Kidney epithelial cell (primary cell): ENCODE results near the gene RD3L. TPM values are rescaled to one million over a fixed set of nuclear protein-coding genes. Genes with fewer than 3 reads are reported as not detected.

Experiments
- DNase-seq: peaks from one replicate; pipeline ENCODE4 v3.0.0-alpha.2; 2010; ENCODE audit warnings: low read depth
- H3K27me3 ChIP-seq: 2 replicates; pipeline ENCODE4 v1.6.0; 2011; ENCODE audit warnings: low read length; ENCODE audit not compliant: control insufficient read depth, insufficient read depth
- H3K36me3 ChIP-seq: 2 replicates; pipeline ENCODE4 v1.5.1; 2011; ENCODE audit warnings: low read length; ENCODE audit not compliant: control insufficient read depth, insufficient read depth
- H3K4me3 ChIP-seq: 2 replicates; pipeline ENCODE4 v1.5.1; 2011; ENCODE audit warnings: low read depth, mild to moderate bottlenecking, control low read depth, low read length
- CTCF ChIP-seq: IDR thresholded peaks from 2 replicates; pipeline ENCODE4 v1.5.1; 2011; ENCODE audit warnings: mild to moderate bottlenecking, moderate library complexity, low read length, control low read depth, inconsistent platforms; ENCODE audit not compliant: insufficient read depth, poor library complexity, severe bottlenecking
- total RNA-seq: library from RNA; depleted of rRNA; stranded (reverse); fragments of >200 nt; gene quantifications from 2 replicates; pipeline ENCODE4 v1.2.3, GENCODE V29; 2015

Gene RD3L
- total RNA-seq, 1 donor from 2014 or later, result not detected

GRCh38 chr14:103932791-103933490 lies 9.4 kb downstream of the RD3L start:
- no peak for DNase-seq
- TF ChIP-seq CTCF, result no peak
- H3K36me3 ChIP-seq, result no peaks in the 10 kb centered on the region
- no peaks in the 10 kb centered on the region for H3K27me3 ChIP-seq
- H3K4me3 ChIP-seq, result no peak overlapping the region

GRCh38 chr14:103931422-103931821 lies 10.9 kb downstream of the RD3L start:
- Histone ChIP-seq H3K27me3 (no peaks in the 10 kb centered on the region), H3K4me3 (no peak overlapping the region), H3K36me3 (no peaks in the 10 kb centered on the region)
- no peak for DNase-seq
- no peak for TF ChIP-seq CTCF

- no peak for DNase-seq
- H3K27me3 ChIP-seq, result no peaks in the 10 kb centered on the region
- no peak for TF ChIP-seq CTCF
- no peak overlapping the region for H3K4me3 ChIP-seq
- H3K36me3 ChIP-seq, result no peaks in the 10 kb centered on the region
Observed at GRCh38 chr14:103930051-103930604, 12.2 kb downstream of the RD3L start.

DNA sequence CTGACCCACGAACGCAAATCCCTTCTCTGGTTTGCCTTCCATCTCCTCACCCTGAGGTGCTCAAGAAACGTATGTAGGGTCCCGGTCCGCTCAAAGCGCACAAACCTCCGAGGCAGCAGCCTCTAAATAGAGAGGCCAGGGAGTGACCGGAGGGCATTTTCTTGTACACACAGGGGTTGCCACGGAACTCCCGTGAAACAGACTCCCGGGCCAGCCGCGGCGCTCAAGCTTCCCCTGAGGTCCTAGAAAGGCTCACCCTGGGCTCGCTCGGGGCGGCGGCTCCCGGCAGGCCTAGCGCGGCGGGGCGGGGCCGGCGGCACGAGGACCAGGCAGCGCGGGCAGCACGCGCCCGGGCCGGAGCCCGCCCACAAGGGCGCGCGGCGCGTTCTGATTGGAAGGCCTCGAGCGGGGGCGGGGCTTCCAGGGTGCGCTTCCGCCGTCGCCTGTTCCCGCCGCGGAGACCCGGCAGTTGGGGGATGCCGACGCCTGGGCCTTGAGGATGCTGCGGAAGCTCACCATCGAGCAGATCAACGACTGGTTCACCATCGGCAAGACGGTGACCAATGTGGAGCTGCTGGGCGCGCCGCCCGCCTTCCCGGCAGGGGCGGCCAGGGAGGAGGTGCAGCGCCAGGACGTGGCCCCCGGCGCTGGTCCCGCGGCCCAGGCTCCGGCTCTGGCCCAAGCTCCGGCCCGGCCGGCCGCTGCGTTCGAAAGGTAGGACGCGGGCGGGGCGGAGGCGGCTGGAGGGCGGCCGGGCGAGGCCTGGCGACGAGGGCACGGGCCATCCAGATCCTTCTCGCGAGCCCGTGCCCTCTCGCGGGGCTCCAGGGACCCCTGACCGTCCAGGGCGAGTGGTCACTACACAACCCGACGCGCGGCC lies 14.1 kb downstream of the RD3L start, which contains the start of gene TDRD9:
Gene TDRD9, plus strand, starts transcription at position 446 of the 880 bp plus-strand sequence. Its CDS starts 54 bp downstream, at position 500.
- no peak for DNase-seq
- no peaks in the 10 kb centered on the region for H3K27me3 ChIP-seq
- no peaks in the 10 kb centered on the region for H3K36me3 ChIP-seq
- no peak for TF ChIP-seq CTCF
- no peak within 1 kb of the TSS for H3K4me3 ChIP-seq

GRCh38 chr14:103927566-103927965 lies 14.8 kb downstream of the RD3L start:
- Histone ChIP-seq H3K4me3 (no peak overlapping the region), H3K36me3 (no peaks in the 10 kb centered on the region), H3K27me3 (no peaks in the 10 kb centered on the region)
- no peak for TF ChIP-seq CTCF
- no peak for DNase-seq
